Loucy (cell line): ENCODE data around the gene PPP2R5E.

Experiments used
- H2AFZ ChIP-seq: fragments of 200-600 bp; sonication (generic); 2 replicates; pipeline ENCODE4 v1.6.0; 2016; ENCODE audit warnings: antibody characterized with exemption, mild to moderate bottlenecking, low read length, moderate library complexity
- H3F3A ChIP-seq: fragments of 200-600 bp; 2 replicates; pipeline ENCODE4 v1.6.0; 2016; ENCODE audit warnings: antibody characterized with exemption, low read depth, mild to moderate bottlenecking
- H3K27me3 ChIP-seq: fragments of 200-600 bp; sonication (generic); 2 replicates; pipeline ENCODE4 v1.6.1; 2014; ENCODE audit warnings: low read length, mild to moderate bottlenecking; ENCODE audit not compliant: insufficient read depth, poor library complexity, severe bottlenecking
- H3K36me3 ChIP-seq: fragments of 200-600 bp; sonication (generic); 2 replicates; pipeline ENCODE4 v1.6.1; 2016; ENCODE audit warnings: low read length; ENCODE audit not compliant: insufficient read depth
- H3K4me1 ChIP-seq: fragments of 200-600 bp; sonication (generic); 2 replicates; pipeline ENCODE4 v1.5.1; 2014; ENCODE audit warnings: low read length, mild to moderate bottlenecking; ENCODE audit not compliant: insufficient read depth, poor library complexity, severe bottlenecking
- H3K4me2 ChIP-seq: fragments of 200-600 bp; sonication (generic); 2 replicates; pipeline ENCODE4 v1.6.0; 2014; ENCODE audit warnings: antibody characterized with exemption, low read length, low read depth, mild to moderate bottlenecking; ENCODE audit not compliant: poor library complexity, severe bottlenecking
- H3K4me3 ChIP-seq: fragments of 200-600 bp; sonication (generic); 2 replicates; pipeline ENCODE4 v1.5.1; 2014; ENCODE audit warnings: low read length, mild to moderate bottlenecking, mixed read lengths; ENCODE audit not compliant: poor library complexity, severe bottlenecking
- H3K79me2 ChIP-seq: fragments of 200-600 bp; sonication (generic); 2 replicates; pipeline ENCODE4 v1.6.1; 2014; ENCODE audit warnings: low read length; ENCODE audit not compliant: insufficient read depth
- H3K9ac ChIP-seq: fragments of 200-600 bp; sonication (generic); 2 replicates; pipeline ENCODE4 v1.6.0; 2014; ENCODE audit warnings: mild to moderate bottlenecking, low read depth, low read length, moderate library complexity; ENCODE audit not compliant: poor library complexity, severe bottlenecking
- H3K9me2 ChIP-seq: fragments of 200-600 bp; sonication (generic); replicated peaks from 2 replicates; pipeline ENCODE4 v1.6.1; 2016; ENCODE audit warnings: low read depth, low read length, mixed read lengths
- H3K9me3 ChIP-seq: fragments of 200-600 bp; sonication (generic); 2 replicates; pipeline ENCODE4 v1.6.1; 2014; ENCODE audit warnings: mild to moderate bottlenecking, antibody characterized with exemption, low read length, low read depth; ENCODE audit not compliant: insufficient read depth
- H4K20me1 ChIP-seq: fragments of 200-600 bp; sonication (generic); 2 replicates; pipeline ENCODE4 v1.6.0; 2014; ENCODE audit warnings: antibody characterized with exemption, low read length, mild to moderate bottlenecking; ENCODE audit not compliant: insufficient read depth, poor library complexity, severe bottlenecking
- CTCF ChIP-seq: fragments of 200-600 bp; sonication (generic); conservative IDR thresholded peaks from 2 replicates; pipeline ENCODE4 v1.5.1; 2014; ENCODE audit warnings: mild to moderate bottlenecking, antibody characterized with exemption, low read length
- EZH2phosphoT487 ChIP-seq: fragments of 200-600 bp; IDR thresholded peaks from 2 replicates; pipeline ENCODE4 v1.6.1; 2018; ENCODE audit warnings: antibody characterized with exemption, mild to moderate bottlenecking, moderate library complexity, borderline replicate concordance

PPP2R5E gene

GRCh38 chr14:63436286-63437098 is 106.7 kb downstream of the PPP2R5E start:
- TF ChIP-seq CTCF (no peak), EZH2phosphoT487 (no peak)
- H3K4me2 ChIP-seq = peak overlapping the region; percentile 22

GRCh38 chr14:63435838-63436237 is 107.3 kb downstream of the PPP2R5E start:
- 0 out of 2 replicates have a peak, but pooled peaks cover 2% of the 10 kb centered on the region for H3K36me3 ChIP-seq
- H3F3A ChIP-seq = no peaks in the 10 kb centered on the region
- no peak overlapping the region for H2AFZ ChIP-seq
- TF ChIP-seq EZH2phosphoT487 (no peak), CTCF (no peak)
- H3K9me3 ChIP-seq = no peaks in the 10 kb centered on the region
- H3K9ac ChIP-seq = no peak overlapping the region
- H3K4me3 ChIP-seq = no peak overlapping the region
- H4K20me1 ChIP-seq = peaks cover 13% of the 10 kb centered on the region
- no peaks in the 10 kb centered on the region for H3K27me3 ChIP-seq
- H3K4me1 ChIP-seq = peaks cover 37% of the 10 kb centered on the region
- H3K4me2 ChIP-seq = no peak overlapping the region
- peaks cover 90% of the 10 kb centered on the region for H3K79me2 ChIP-seq
- H3K9me2 ChIP-seq = no peaks in the 10 kb centered on the region

More at GRCh38 chr14:63436286-63437098, 106.7 kb downstream of the PPP2R5E start:
- no peaks in the 10 kb centered on the region for H3K9me2 ChIP-seq
- H3K36me3 ChIP-seq = 0 out of 2 replicates have a peak, but pooled peaks cover 2% of the 10 kb centered on the region
- peaks cover 37% of the 10 kb centered on the region for H3K4me1 ChIP-seq
- H3K27me3 ChIP-seq = no peaks in the 10 kb centered on the region
- no peaks in the 10 kb centered on the region for H3K9me3 ChIP-seq
- no peak overlapping the region for H3K4me3 ChIP-seq
- no peaks in the 10 kb centered on the region for H3F3A ChIP-seq
- H4K20me1 ChIP-seq = peaks cover 8% of the 10 kb centered on the region
- H2AFZ ChIP-seq = no peak overlapping the region
- H3K9ac ChIP-seq = no peak overlapping the region
- H3K79me2 ChIP-seq = peaks cover 90% of the 10 kb centered on the region

GRCh38 chr14:63435204-63435603 is 108.0 kb downstream of the PPP2R5E start:
- Histone ChIP-seq H3K9me2 (no peaks in the 10 kb centered on the region), H4K20me1 (peaks cover 14% of the 10 kb centered on the region), H3K4me2 (no peak overlapping the region), H3K9ac (no peak overlapping the region), H2AFZ (no peak overlapping the region), H3K36me3 (0 out of 2 replicates have a peak, but pooled peaks cover 2% of the 10 kb centered on the region), H3K9me3 (no peaks in the 10 kb centered on the region), H3F3A (no peaks in the 10 kb centered on the region), H3K27me3 (no peaks in the 10 kb centered on the region), H3K4me1 (peaks cover 37% of the 10 kb centered on the region), H3K4me3 (no peak overlapping the region), H3K79me2 (peaks cover 89% of the 10 kb centered on the region)
- TF ChIP-seq CTCF (no peak), EZH2phosphoT487 (no peak)
